Osteoblast (primary cell): ENCODE data around the gene TMEM250. TPM values are rescaled to one million over a fixed set of nuclear protein-coding genes. Genes with fewer than 3 reads are reported as not detected.

Experiments
- DNase-seq: peaks from one replicate; pipeline ENCODE4 v3.0.0; 2011; ENCODE audit warnings: low spot score, mixed read lengths; ENCODE audit not compliant: insufficient read length; ENCODE audit errors: missing footprints
- H2AFZ ChIP-seq: 2 replicates; pipeline ENCODE4 v1.6.0; 2011; ENCODE audit warnings: mild to moderate bottlenecking, low read length
- H3K27ac ChIP-seq: 2 replicates; pipeline ENCODE4 v1.5.1; 2011; ENCODE audit warnings: mild to moderate bottlenecking, low read depth, low read length, moderate library complexity
- H3K27me3 ChIP-seq: 2 replicates; pipeline ENCODE4 v1.6.0; 2012; ENCODE audit warnings: mild to moderate bottlenecking, control low read depth, inconsistent platforms, low read length, moderate library complexity; ENCODE audit not compliant: insufficient read depth
- H3K36me3 ChIP-seq: 2 replicates; pipeline ENCODE4 v1.5.1; 2011; ENCODE audit warnings: mild to moderate bottlenecking, low read length, control low read depth, moderate library complexity; ENCODE audit not compliant: insufficient read depth
- H3K4me1 ChIP-seq: 2 replicates; pipeline ENCODE4 v1.5.1; 2011; ENCODE audit warnings: mild to moderate bottlenecking, low read length, control low read depth, moderate library complexity; ENCODE audit not compliant: insufficient read depth
- H3K4me2 ChIP-seq: 2 replicates; pipeline ENCODE4 v1.6.0; 2011; ENCODE audit warnings: mild to moderate bottlenecking, low read length; ENCODE audit not compliant: insufficient read depth
- H3K4me3 ChIP-seq: fragments of 200-600 bp; sonication (generic); 3 replicates; pipeline ENCODE4 v1.5.1; 2012; ENCODE audit warnings: mild to moderate bottlenecking, low read length, inconsistent platforms; ENCODE audit not compliant: insufficient read depth
- H3K79me2 ChIP-seq: 2 replicates; pipeline ENCODE4 v1.6.0; 2012; ENCODE audit warnings: mild to moderate bottlenecking, low read length, control low read depth, inconsistent platforms; ENCODE audit not compliant: insufficient read depth
- H3K9me3 ChIP-seq: 2 replicates; pipeline ENCODE4 v1.5.1; 2011; ENCODE audit warnings: low read depth, low read length, control low read depth
- H4K20me1 ChIP-seq: 2 replicates; pipeline ENCODE4 v1.6.0; 2012; ENCODE audit warnings: mild to moderate bottlenecking, low read length, control low read depth; ENCODE audit not compliant: insufficient read depth
- total RNA-seq: library from RNA; depleted of rRNA; stranded (reverse); fragments of >200 nt; gene quantifications from 2 replicates; pipeline ENCODE4 v1.2.3, GENCODE V29; 2012
- TF ChIP-seq, protein P1 (sequence below): IDR thresholded peaks from 2 replicates; pipeline ENCODE4 v1.5.1; 2011; ENCODE audit warnings: mild to moderate bottlenecking, low read depth, low read length, moderate library complexity; ENCODE audit errors: extremely low read depth

TMEM250 gene, protein sequence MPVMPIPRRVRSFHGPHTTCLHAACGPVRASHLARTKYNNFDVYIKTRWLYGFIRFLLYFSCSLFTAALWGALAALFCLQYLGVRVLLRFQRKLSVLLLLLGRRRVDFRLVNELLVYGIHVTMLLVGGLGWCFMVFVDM
- 52.7 and 65.5 TPM in 2 replicates for total RNA-seq

GRCh38 chr9:136118320-136119060 is at the start of gene TMEM250:
Gene TMEM250, minus strand, starts transcription at chr9:136118875. Its CDS starts 1,975 bp downstream, at chr9:136116900.
- H3K4me1 ChIP-seq: peaks cover 15% of the 10 kb centered on the region
- H3K4me2 ChIP-seq: peak within 1 kb of the TSS; percentile 87
- TF ChIP-seq, protein P1, sequence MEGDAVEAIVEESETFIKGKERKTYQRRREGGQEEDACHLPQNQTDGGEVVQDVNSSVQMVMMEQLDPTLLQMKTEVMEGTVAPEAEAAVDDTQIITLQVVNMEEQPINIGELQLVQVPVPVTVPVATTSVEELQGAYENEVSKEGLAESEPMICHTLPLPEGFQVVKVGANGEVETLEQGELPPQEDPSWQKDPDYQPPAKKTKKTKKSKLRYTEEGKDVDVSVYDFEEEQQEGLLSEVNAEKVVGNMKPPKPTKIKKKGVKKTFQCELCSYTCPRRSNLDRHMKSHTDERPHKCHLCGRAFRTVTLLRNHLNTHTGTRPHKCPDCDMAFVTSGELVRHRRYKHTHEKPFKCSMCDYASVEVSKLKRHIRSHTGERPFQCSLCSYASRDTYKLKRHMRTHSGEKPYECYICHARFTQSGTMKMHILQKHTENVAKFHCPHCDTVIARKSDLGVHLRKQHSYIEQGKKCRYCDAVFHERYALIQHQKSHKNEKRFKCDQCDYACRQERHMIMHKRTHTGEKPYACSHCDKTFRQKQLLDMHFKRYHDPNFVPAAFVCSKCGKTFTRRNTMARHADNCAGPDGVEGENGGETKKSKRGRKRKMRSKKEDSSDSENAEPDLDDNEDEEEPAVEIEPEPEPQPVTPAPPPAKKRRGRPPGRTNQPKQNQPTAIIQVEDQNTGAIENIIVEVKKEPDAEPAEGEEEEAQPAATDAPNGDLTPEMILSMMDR: no peak
- H3K4me3 ChIP-seq: peak within 1 kb of the TSS; percentile 86
- H3K36me3 ChIP-seq: peaks cover 20% of the 10 kb centered on the region
- H3K9me3 ChIP-seq: no peaks in the 10 kb centered on the region
- H3K27me3 ChIP-seq: peaks cover under 1% of the 10 kb centered on the region
- H3K79me2 ChIP-seq: peaks cover 38% of the 10 kb centered on the region
- H2AFZ ChIP-seq: peak within 1 kb of the TSS; percentile 41
- peak within 1 kb of the TSS; percentile 66 for H3K27ac ChIP-seq
- peak; percentile 100 for DNase-seq
- peaks cover 13% of the 10 kb centered on the region for H4K20me1 ChIP-seq

DNA sequence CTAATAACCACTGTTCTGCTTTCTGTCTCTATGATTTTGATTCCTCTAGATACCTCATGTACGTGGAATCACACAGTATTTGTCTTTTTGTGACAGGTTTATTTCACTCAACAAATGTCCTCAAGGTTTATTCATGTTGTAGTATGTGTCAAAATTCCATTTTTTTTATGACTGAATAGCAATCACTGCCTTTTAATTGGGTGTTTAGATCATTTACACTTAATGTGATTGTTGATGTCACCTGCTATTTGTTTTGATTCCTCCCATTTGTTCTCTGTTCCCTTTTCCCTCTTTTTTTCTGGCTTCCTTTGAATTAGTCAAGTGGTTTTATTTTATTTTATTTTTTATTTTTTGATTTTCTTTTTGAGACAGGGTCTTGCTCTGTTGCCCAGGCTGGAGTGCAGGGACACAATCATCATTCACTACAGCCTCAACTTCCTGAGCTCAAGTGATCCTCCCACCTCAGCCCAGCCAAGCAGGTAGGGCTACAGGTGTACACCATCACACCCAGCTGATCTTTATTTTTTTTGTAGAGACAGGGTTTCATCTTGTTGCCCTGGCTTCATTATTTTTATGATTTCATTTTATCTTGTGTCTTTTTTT is 44.7 kb upstream of the TMEM250 start:
- Histone ChIP-seq H3K79me2 (no peaks in the 10 kb centered on the region), H3K27ac (no peak overlapping the region), H3K27me3 (peaks cover 7% of the 10 kb centered on the region), H3K36me3 (no peaks in the 10 kb centered on the region), H3K4me1 (no peaks in the 10 kb centered on the region), H3K4me2 (no peak overlapping the region), H2AFZ (no peak overlapping the region), H4K20me1 (no peaks in the 10 kb centered on the region), H3K9me3 (no peaks in the 10 kb centered on the region), H3K4me3 (no peak overlapping the region)
- no peak for DNase-seq
- TF ChIP-seq, protein P1: no peak

- no peaks in the 10 kb centered on the region for H4K20me1 ChIP-seq
- no peaks in the 10 kb centered on the region for H3K36me3 ChIP-seq
- no peaks in the 10 kb centered on the region for H3K9me3 ChIP-seq
- peaks cover 22% of the 10 kb centered on the region for H3K27me3 ChIP-seq
- H3K4me3 ChIP-seq: no peak overlapping the region
- H3K27ac ChIP-seq: no peak overlapping the region
- TF ChIP-seq, protein P1: no peak
- no peak overlapping the region for H2AFZ ChIP-seq
- DNase-seq: no peak
- H3K4me2 ChIP-seq: no peak overlapping the region
- H3K79me2 ChIP-seq: no peaks in the 10 kb centered on the region
- H3K4me1 ChIP-seq: no peaks in the 10 kb centered on the region
These were observed 42.4 kb upstream of the TMEM250 start for GRCh38 chr9:136160995-136161610.
